ENCODE measurements around the gene AFF4.

AFF4 gene

DNA sequence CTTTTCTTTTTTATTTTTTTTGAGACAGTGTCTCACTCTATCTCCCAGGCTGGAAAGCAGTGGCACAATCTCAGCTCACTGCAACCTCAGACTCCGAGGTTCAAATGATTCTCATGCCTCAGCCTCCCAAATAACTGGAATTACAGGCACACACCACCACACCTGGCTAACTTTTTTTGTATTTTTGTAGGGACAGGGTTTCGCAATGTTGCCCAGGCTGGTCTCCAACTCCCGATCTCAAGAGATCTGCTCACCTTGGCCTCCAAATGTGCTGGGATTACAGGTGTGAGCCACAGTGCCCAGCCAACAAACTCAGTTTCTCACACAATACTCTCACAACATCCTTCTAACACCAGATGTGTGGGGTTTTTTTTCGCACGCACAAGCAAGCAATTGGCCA, 22.1 kb downstream of the AFF4 start:
- H3K4me3 ChIP-seq (ENCODE audit: low read depth, low read length): no peak overlapping the region
- TF ChIP-seq, protein P1, sequence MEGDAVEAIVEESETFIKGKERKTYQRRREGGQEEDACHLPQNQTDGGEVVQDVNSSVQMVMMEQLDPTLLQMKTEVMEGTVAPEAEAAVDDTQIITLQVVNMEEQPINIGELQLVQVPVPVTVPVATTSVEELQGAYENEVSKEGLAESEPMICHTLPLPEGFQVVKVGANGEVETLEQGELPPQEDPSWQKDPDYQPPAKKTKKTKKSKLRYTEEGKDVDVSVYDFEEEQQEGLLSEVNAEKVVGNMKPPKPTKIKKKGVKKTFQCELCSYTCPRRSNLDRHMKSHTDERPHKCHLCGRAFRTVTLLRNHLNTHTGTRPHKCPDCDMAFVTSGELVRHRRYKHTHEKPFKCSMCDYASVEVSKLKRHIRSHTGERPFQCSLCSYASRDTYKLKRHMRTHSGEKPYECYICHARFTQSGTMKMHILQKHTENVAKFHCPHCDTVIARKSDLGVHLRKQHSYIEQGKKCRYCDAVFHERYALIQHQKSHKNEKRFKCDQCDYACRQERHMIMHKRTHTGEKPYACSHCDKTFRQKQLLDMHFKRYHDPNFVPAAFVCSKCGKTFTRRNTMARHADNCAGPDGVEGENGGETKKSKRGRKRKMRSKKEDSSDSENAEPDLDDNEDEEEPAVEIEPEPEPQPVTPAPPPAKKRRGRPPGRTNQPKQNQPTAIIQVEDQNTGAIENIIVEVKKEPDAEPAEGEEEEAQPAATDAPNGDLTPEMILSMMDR (IDR thresholded peaks at IDR 0.05; ENCODE audit: insufficient read depth, low read length, missing control alignments): no peak
- ChIA-PET CTCF (no interaction called here), POLR2A (interaction anchor here (0.6 to 0.7 kb wide), 2 partner anchors 21 to 631 kb away, joined by 3 read pairs; no protein-coding TSS in a partner anchor)
- no peak for DNase-seq (ENCODE audit: low read depth, low spot score)

DNA sequence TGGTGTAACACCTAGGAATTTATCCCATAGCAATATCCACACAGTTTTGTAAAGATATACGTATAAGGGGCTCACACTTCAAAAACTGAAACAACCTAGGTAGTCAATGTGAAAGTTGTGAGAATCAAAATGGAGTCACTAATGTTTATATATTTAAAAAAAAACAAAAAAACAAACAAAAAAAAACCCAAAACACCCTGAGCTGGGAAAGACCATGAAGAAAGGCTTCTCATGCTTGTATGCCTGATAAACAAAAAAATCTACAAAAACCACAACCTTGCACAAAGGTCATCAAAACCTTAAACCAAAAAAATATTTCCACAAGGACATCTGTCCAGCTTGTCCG, 35.4 kb downstream of the AFF4 start:
- DNase-seq (ENCODE audit: low read depth, low spot score): no peak
- ChIA-PET CTCF (no interaction called here), POLR2A (no interaction called here)
- H3K4me3 ChIP-seq (ENCODE audit: low read depth, low read length): no peak overlapping the region
- TF ChIP-seq, protein P1 (IDR thresholded peaks at IDR 0.05; ENCODE audit: insufficient read depth, low read length, missing control alignments): no peak

DNA sequence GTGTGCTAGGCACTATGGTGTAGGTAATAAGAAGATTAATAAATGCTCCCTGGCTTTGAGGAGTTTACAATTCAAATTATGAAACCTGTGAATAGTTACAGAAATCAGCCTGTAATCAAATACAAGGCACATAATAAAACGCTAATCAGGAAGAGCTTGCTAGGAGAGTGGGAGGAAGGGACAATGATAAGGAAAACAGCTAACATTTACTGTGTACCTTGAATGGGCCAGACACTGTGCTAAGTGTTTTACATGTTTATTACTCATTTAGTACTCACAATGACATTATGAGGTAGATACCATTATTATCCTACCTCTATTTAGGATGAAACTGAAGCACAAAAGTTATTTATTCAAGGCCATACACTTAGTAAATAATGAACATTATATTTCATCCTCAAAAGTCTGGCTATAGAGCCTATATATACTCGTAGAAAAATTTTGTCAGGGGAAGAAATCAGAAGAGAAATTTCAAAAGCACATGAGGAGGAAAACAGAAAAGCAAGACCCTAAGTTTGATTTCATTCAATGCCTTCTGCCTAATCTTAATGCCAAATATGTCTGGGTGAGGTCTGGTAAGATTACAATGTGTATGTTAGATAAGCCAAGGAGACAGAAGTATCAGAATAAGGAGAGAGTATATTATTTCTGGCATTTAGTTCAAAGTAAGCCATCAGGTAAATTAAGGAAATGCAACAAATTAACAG, 35.9 kb downstream of the AFF4 start:
- ChIA-PET POLR2A (no interaction called here), CTCF (no interaction called here)
- DNase-seq (ENCODE audit: low read depth, low spot score): no peak
- H3K4me3 ChIP-seq (ENCODE audit: low read depth, low read length): no peak overlapping the region
- TF ChIP-seq, protein P1 (IDR thresholded peaks at IDR 0.05; ENCODE audit: insufficient read depth, low read length, missing control alignments): no peak

DNA sequence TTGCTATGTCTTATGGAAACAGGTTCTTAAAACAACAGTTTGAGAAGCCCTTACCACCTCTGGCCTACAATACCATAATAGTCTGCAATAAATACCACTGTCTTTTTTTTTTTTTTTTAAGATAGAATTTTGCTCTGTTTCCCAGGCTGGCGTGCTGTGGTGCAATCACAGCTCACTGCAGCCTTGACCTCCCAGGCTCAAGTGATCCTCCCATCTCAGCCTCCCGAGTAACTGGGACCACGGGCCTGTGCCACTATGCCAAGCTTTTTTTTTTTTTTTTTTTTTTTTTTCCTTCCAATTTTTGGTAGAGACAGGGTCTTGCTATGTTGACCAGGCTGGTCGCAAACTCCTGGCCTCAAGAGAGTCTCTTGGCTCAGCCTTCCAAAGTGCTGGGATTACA, 37.0 kb downstream of the AFF4 start:
- ChIA-PET CTCF (interaction anchor here (1.1 kb wide), 1 partner anchor 43 kb away, joined by 3 read pairs; no protein-coding TSS in a partner anchor), POLR2A (no interaction called here)
- no peak overlapping the region for H3K4me3 ChIP-seq (ENCODE audit: low read depth, low read length)

DNA sequence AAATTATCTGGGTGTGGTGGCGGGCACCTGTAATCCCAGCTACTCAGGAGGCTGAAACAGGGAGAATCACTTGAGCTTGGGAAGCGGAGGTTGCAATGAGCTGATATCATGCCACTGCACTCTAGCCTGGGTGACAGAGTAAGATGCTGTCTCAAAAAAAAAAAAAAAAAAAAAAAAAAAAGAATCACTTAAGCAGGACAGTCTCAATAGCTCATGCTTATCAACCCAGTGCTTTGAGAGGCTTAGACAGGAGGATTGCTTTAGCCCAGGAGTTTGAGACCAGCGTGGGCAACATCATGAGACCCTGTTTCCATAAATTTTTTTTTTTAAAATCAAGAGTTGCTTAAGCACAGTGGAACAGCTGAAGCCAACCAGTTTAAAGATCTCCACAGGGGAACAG, 47.3 kb downstream of the AFF4 start:
- H3K4me3 ChIP-seq (ENCODE audit: low read depth, low read length): no peak overlapping the region
- TF ChIP-seq, protein P1 (IDR thresholded peaks at IDR 0.05; ENCODE audit: insufficient read depth, low read length, missing control alignments): no peak
- ChIA-PET POLR2A (no interaction called here), CTCF (no interaction called here)
- no peak for DNase-seq (ENCODE audit: low read depth, low spot score)

More for the DNA sequence above, 37.0 kb downstream of the AFF4 start:
- TF ChIP-seq, protein P1 (IDR thresholded peaks at IDR 0.05; ENCODE audit: insufficient read depth, low read length, missing control alignments): no peak
- DNase-seq (ENCODE audit: low read depth, low spot score): no peak

DNA sequence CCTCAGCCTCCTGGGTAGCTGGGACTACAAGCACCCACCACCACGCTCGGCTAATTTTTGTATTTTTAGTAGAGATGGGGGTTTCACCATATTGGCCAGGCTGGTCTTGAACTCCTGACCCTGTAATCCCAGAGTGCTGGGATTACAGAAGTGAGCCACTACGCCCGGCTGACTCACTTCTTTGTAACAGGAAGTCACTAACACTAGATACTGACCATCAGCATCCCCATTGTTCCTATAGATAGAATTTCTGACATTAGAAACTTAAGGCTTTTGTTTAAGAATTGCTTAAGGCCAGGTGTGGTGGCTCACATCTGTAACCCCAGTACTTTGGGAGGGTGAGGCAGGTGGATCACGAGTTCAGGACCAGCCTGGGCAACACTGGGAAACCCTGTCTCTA, 47.8 kb downstream of the AFF4 start:
- ChIA-PET POLR2A (no interaction called here), CTCF (no interaction called here)
- H3K4me3 ChIP-seq (ENCODE audit: low read depth, low read length): no peak overlapping the region
- DNase-seq (ENCODE audit: low read depth, low spot score): no peak
- TF ChIP-seq, protein P1 (IDR thresholded peaks at IDR 0.05; ENCODE audit: insufficient read depth, low read length, missing control alignments): no peak
